K562 (cell line): ENCODE measurements around the gene SIGLEC6. TPM values are rescaled to one million over a fixed set of nuclear protein-coding genes. Genes with fewer than 3 reads are reported as not detected.

Source experiments
- ATAC-seq: fragments of 200-7000 bp; cut with Tn5 transposase; 3 replicates; pipeline ENCODE4 v1.9.1; 2020; ENCODE audit warnings: moderate library complexity
- BruUV-seq: library from RNA; stranded (reverse); fragments of 400-500 nt; replicated peaks from 2 replicates; lab custom pipeline; 2021; lab: Mats Ljungman, UMichigan
- CTCF ChIA-PET: fragments of 300-600 bp; formaldehyde crosslinking; extraction: SDS; loops from one replicate; lab custom pipeline; 2021; ENCODE audit warnings: low intra/inter-chr PET ratio; lab: Yijun Ruan, JAX
- POLR2A ChIA-PET: fragments of 300-600, 350-650 bp; sonication (Branson Sonifier 250); formaldehyde crosslinking; extraction: SDS; loops from one replicate; lab custom pipeline; 2021; ENCODE audit warnings: antibody characterized with exemption, inconsistent platforms; lab: Yijun Ruan, JAX
- DNase-seq, 4 experiments: peaks; one replicate each; pipeline versions ENCODE4 v3.0.0 to v3.0.0-alpha.2; 2011 to 2018; ENCODE audit warnings: low spot score in 3 of 4, mixed read lengths in 3 of 4; ENCODE audit errors: extremely low read depth in 1 of 4
- FAIRE-seq: peaks from 2 replicates; lab custom pipeline; 2011; peaks lifted over from hg19 to GRCh38; lab: Jason Lieb, UNC
- H2AFZ ChIP-seq: 2 replicates; pipeline ENCODE4 v1.6.0; 2011; ENCODE audit warnings: low read depth, low read length, control low read depth, inconsistent platforms
- H3K27ac ChIP-seq: fragments of 200-600 bp; 3 replicates; pipeline ENCODE4 v1.8.0; 2011; ENCODE audit warnings: low read depth, mild to moderate bottlenecking, control low read depth, inconsistent platforms, low read length, moderate library complexity, mixed read lengths; ENCODE audit errors: extremely low read depth
- H3K27me3 ChIP-seq, 2 experiments: fragments of 300-600 bp in 1 of 2; 2 replicates in 1 of 2; 3 replicates in 1 of 2; pipeline versions ENCODE4 v1.6.0 to v1.8.0; 2011; ENCODE audit warnings: inconsistent platforms in 2 of 2, low read length in 2 of 2, mild to moderate bottlenecking in 1 of 2, mixed read lengths in 1 of 2, moderate library complexity in 1 of 2; ENCODE audit not compliant: control insufficient read depth in 2 of 2, insufficient read depth in 2 of 2
- H3K36me3 ChIP-seq: fragments of 300-600 bp; 3 replicates; pipeline ENCODE4 v1.8.0; 2011; ENCODE audit warnings: mild to moderate bottlenecking, low read length, inconsistent platforms; ENCODE audit not compliant: control insufficient read depth, insufficient read depth
- H3K4me1 ChIP-seq, 2 experiments: fragments of 200-600 bp in 1 of 2; replicated peaks in 1 of 2; 2 replicates in 1 of 2; 3 replicates in 1 of 2; pipeline versions ENCODE4 v1.5.1 to v1.8.0; 2011; ENCODE audit warnings: inconsistent platforms in 2 of 2, low read length in 2 of 2, mild to moderate bottlenecking in 1 of 2, mixed read lengths in 1 of 2, moderate library complexity in 1 of 2; ENCODE audit not compliant: control insufficient read depth in 2 of 2, insufficient read depth in 2 of 2
- H3K4me2 ChIP-seq: 2 replicates; pipeline ENCODE4 v1.6.1; 2011; ENCODE audit warnings: low read length, control low read depth, inconsistent platforms, mixed read lengths; ENCODE audit not compliant: insufficient read depth
- H3K4me3 ChIP-seq: fragments of 200-600 bp; sonication (generic), shearing (Covaris generic); 2 replicates; pipeline ENCODE4 v1.5.1; 2016; ENCODE audit warnings: control low read depth, inconsistent platforms
- H3K79me2 ChIP-seq: fragments of 200-600 bp; 3 replicates; pipeline ENCODE4 v1.8.0; 2011; ENCODE audit warnings: low read length, inconsistent platforms; ENCODE audit not compliant: control insufficient read depth, insufficient read depth
- H3K9ac ChIP-seq, 2 experiments: 2 replicates each; pipeline versions ENCODE4 v1.6.0 to v1.6.1; 2011; ENCODE audit warnings: low read depth in 2 of 2, low read length in 2 of 2, control low read depth in 1 of 2, inconsistent platforms in 1 of 2, mild to moderate bottlenecking in 1 of 2, mixed read lengths in 1 of 2; ENCODE audit not compliant: insufficient read depth in 1 of 2
- H3K9me1 ChIP-seq: one replicate; pipeline ENCODE4 v1.6.0; 2011; ENCODE audit warnings: inconsistent platforms, mild to moderate bottlenecking, low read length, moderate library complexity; ENCODE audit not compliant: control insufficient read depth, insufficient read depth
- H3K9me3 ChIP-seq: replicated peaks from 2 replicates; pipeline ENCODE4 v1.5.1; 2011; ENCODE audit warnings: low read depth, low read length, inconsistent platforms; ENCODE audit not compliant: control insufficient read depth, insufficient read depth
- H4K20me1 ChIP-seq: replicated peaks from 2 replicates; pipeline ENCODE4 v1.6.1; 2011; ENCODE audit warnings: low read length, inconsistent platforms, mixed read lengths; ENCODE audit not compliant: control insufficient read depth, insufficient read depth
- CBFA2T3 ChIP-seq: fragments of 450-650 bp; IDR thresholded peaks from 2 replicates; pipeline ENCODE4 v1.6.1; 2017
- IRF2 ChIP-seq: sonication (generic); formaldehyde crosslinking; IDR thresholded peaks from 2 replicates; pipeline ENCODE4 v1.8.1; 2022; ENCODE audit warnings: mild to moderate bottlenecking, missing genetic modification reagents
- MEIS2 ChIP-seq: fragments of 450-650 bp; IDR thresholded peaks from 2 replicates; pipeline ENCODE4 v1.6.1; 2014; ENCODE audit warnings: mild to moderate bottlenecking; ENCODE audit not compliant: partially characterized antibody
- PBX2 ChIP-seq, 2 experiments: IDR thresholded peaks in 1 of 2; conservative IDR thresholded peaks in 1 of 2; 2 replicates each; pipeline ENCODE4 v1.6.1; 2016; ENCODE audit warnings: low read depth in 2 of 2, mild to moderate bottlenecking in 1 of 2, missing compliant biosample characterization in 1 of 2, missing genetic modification characterization in 1 of 2, moderate library complexity in 1 of 2
- PKNOX1 ChIP-seq: fragments of 450-650 bp; IDR thresholded peaks from 2 replicates; pipeline ENCODE4 v1.6.1; 2016
- RBM34 ChIP-seq: fragments of 200-400 bp; formaldehyde crosslinking; IDR thresholded peaks from 2 replicates; pipeline ENCODE4 v1.6.1; 2018; ENCODE audit warnings: low read length, borderline replicate concordance; ENCODE audit not compliant: insufficient read depth
- SFPQ ChIP-seq: fragments of 200-400 bp; formaldehyde crosslinking; IDR thresholded peaks from 2 replicates; pipeline ENCODE4 v1.6.1; 2017; ENCODE audit warnings: mild to moderate bottlenecking, low read depth, low read length, moderate library complexity
- SRSF3 ChIP-seq: fragments of 200-400 bp; formaldehyde crosslinking; IDR thresholded peaks from 2 replicates; pipeline ENCODE4 v1.6.1; 2016; ENCODE audit warnings: mild to moderate bottlenecking, low read length, moderate library complexity; ENCODE audit not compliant: insufficient read depth
- TRIM25 ChIP-seq: fragments of 450-650 bp; IDR thresholded peaks from 2 replicates; pipeline ENCODE4 v1.7.0; 2016; ENCODE audit warnings: borderline replicate concordance
- XRCC5 ChIP-seq: fragments of 200-400 bp; formaldehyde crosslinking; IDR thresholded peaks from 2 replicates; pipeline ENCODE4 v1.6.1; 2017; ENCODE audit warnings: low read depth, mild to moderate bottlenecking, low read length
- ZNF384 ChIP-seq: IDR thresholded peaks from 2 replicates; pipeline ENCODE4 v1.6.1; 2012; ENCODE audit warnings: low read depth, low read length, improper control_type of control experiment
- ZNF395 ChIP-seq: fragments of 200-800 bp; sonication (Bioruptor generic); IDR thresholded peaks from 2 replicates; pipeline ENCODE4 v1.6.1; 2017; ENCODE audit warnings: missing genetic modification characterization, missing compliant biosample characterization
- WGBS: fragments of 100-300 bp; shearing (Covaris generic); methylation state at CpG from one replicate; pipeline ENCODE4 v1.1.6; 2016; ENCODE audit warnings: low coverage, mixed read lengths; ENCODE audit not compliant: insufficient coverage; ENCODE audit errors: missing lambda C conversion rate; 5-methylcytosine and 5-hydroxymethylcytosine counted together
- in situ Hi-C: fragments of 300-500 bp; cut with MboI; formaldehyde crosslinking; loops from 4 replicates; pipeline ENCODE4 v1.15.0; 2018; ENCODE audit warnings: inconsistent platforms, mixed read lengths
- intact Hi-C: fragments of 100-400 bp; cut with micrococcal nuclease; formaldehyde crosslinking; loops from 2 replicates; pipeline ENCODE4 v1.14.2; 2022
- polyA plus RNA-seq, 8 experiments: library from polyadenylated mRNA; depleted of rRNA in 4 of 8; stranded (reverse) in 5 of 8; unstranded in 3 of 8; fragments of >200 nt; fragmentation: Nextera tagmentation in 2 of 8; fragmentation: Illumina TruSeq in 1 of 8; extraction: Ambion mirVana in 2 of 8; extraction: Trizol in 1 of 8; gene quantifications; 2 replicates each; pipeline versions ENCODE4 v1.2.1 to v1.2.3, GENCODE V29; 2011 to 2014; ENCODE audit warnings: inconsistent platforms in 1 of 8, missing spikeins in 1 of 8
- total RNA-seq, 7 experiments: library from RNA; depleted of rRNA in 6 of 7; stranded (reverse); fragments of >200 nt in 6 of 7; fragmentation: Illumina TruSeq in 2 of 7; extraction: Trizol in 2 of 7; gene quantifications; 2 replicates each; pipeline versions ENCODE4 v1.2.1 to v1.2.3, GENCODE V29; 2011 to 2021; ENCODE audit warnings: low replicate concordance in 1 of 7

Gene SIGLEC6
- total and polyA plus RNA-seq, 9 of the 15 experiments (the other 6 are each of a cell fraction or from before 2014, with no cell fraction given), result 0.03 to 17.5 (median 0.71) TPM

GRCh38 chr19:51513968-51514367 lies 17.5 kb downstream of the SIGLEC6 start:
- no peaks in the 10 kb centered on the region for H3K9me1 ChIP-seq
- in situ Hi-C loops, result no loop called here
- no peak for DNase-seq
- ChIA-PET CTCF (no interaction called here), POLR2A (interaction anchor here (0.6 kb wide), 2 partner anchors 11 to 312 kb away, joined by 3 to 4 read pairs; no protein-coding TSS in a partner anchor)
- H3K4me2 ChIP-seq, result no peak overlapping the region
- no peak overlapping the region for H3K9ac ChIP-seq
- H3K36me3 ChIP-seq, result no peaks in the 10 kb centered on the region
- BruUV-seq, result no TSS peak
- H3K79me2 ChIP-seq, result peaks cover 4% of the 10 kb centered on the region; the same call in 1 of the 3 replicates
- peaks cover 17 to 25% of the 10 kb centered on the region in 2 experiments for H3K4me1 ChIP-seq
- WGBS, result 10% methylated on average over 2 of the region's 2 CpGs
- no peak for FAIRE-seq
- H3K27me3 ChIP-seq, result no peaks in the 10 kb centered on the region
- H2AFZ ChIP-seq, result no peak overlapping the region
- H4K20me1 ChIP-seq, result no peaks in the 10 kb centered on the region
- intact Hi-C loops, result loop anchor here (2.0 kb wide), 1 partner anchor 41 kb away; no protein-coding TSS in a partner anchor
- H3K9me3 ChIP-seq, result peaks cover 5% of the 10 kb centered on the region; the same call in 1 of the 2 replicates
- peak; percentile 61 for TF ChIP-seq PKNOX1
- no peak for TF ChIP-seq ZNF384
- no peak for TF ChIP-seq IRF2 (CRISPR knock-in tag)
- no peak for TF ChIP-seq XRCC5
- no peak for TF ChIP-seq RBM34
- no peak for TF ChIP-seq PBX2 (CRISPR knock-in tag; IDR thresholded peaks at IDR 0.05; ENCODE audit: low read depth)
- peak; percentile 85 for TF ChIP-seq PBX2 (tag; conservative IDR thresholded peaks at IDR 0.05; ENCODE audit: low read depth)
- no peak for TF ChIP-seq SRSF3
- no peak for TF ChIP-seq ZNF395 (CRISPR knock-in tag)
- 0 out of 2 replicates have a peak, but pooled peaks have one; percentile 3 for TF ChIP-seq CBFA2T3
- TF ChIP-seq SFPQ, result no peak
- TF ChIP-seq MEIS2, result peak; percentile 84
- no peak for TF ChIP-seq TRIM25
- no peak overlapping the region for H3K27ac ChIP-seq
- no peak for ATAC-seq
- H3K4me3 ChIP-seq, result no peak overlapping the region
